Stimulated activated CD4-positive, alpha-beta T cell treated with anti-CD3 and anti-CD28 coated beads, Interleukin-4, amount 100 ng/mL, for 48 hours (primary cell): Measurements from ENCODE around the gene HS3ST5.

Source experiments
- DNase-seq, 2 donors: peaks; one replicate each; pipeline ENCODE4 v3.0.0-alpha.2; 2020; ENCODE audit warnings: low read depth in 2 of 2

The HS3ST5 gene

GRCh38 chr6:114194362-114195026 is 148.3 kb downstream of the HS3ST5 start:
- DNase-seq, result no peak

GRCh38 chr6:114187563-114187962 is 155.3 kb downstream of the HS3ST5 start:
- DNase-seq, result no peak

GRCh38 chr6:114181664-114182063 is 161.2 kb downstream of the HS3ST5 start:
- no peak for DNase-seq

GRCh38 chr6:114179411-114179810 is 163.4 kb downstream of the HS3ST5 start:
- no peak for DNase-seq

GRCh38 chr6:114176726-114177125 is 166.1 kb downstream of the HS3ST5 start:
- no peak for DNase-seq

GRCh38 chr6:114172576-114173260 is 170.1 kb downstream of the HS3ST5 start:
- no peak for DNase-seq

- no peak for DNase-seq
These were observed 171.3 kb downstream of the HS3ST5 start for GRCh38 chr6:114171473-114171872.

GRCh38 chr6:114170958-114171387 is 171.8 kb downstream of the HS3ST5 start:
- DNase-seq, result no peak

- no peak for DNase-seq
These were observed 172.5 kb downstream of the HS3ST5 start for GRCh38 chr6:114170372-114170771.

GRCh38 chr6:114169763-114170162 is 173.1 kb downstream of the HS3ST5 start:
- no peak for DNase-seq

GRCh38 chr6:114167583-114168576 is 174.9 kb downstream of the HS3ST5 start:
- no peak for DNase-seq

GRCh38 chr6:114164207-114164606 is 178.6 kb downstream of the HS3ST5 start:
- no peak for DNase-seq

- no peak for DNase-seq
These were observed 180.0 kb downstream of the HS3ST5 start for GRCh38 chr6:114162691-114163347.

GRCh38 chr6:114160881-114161280 is 181.9 kb downstream of the HS3ST5 start:
- DNase-seq, result no peak

- no peak for DNase-seq
These were observed 183.1 kb downstream of the HS3ST5 start for GRCh38 chr6:114159727-114160126.

GRCh38 chr6:114158838-114159694 is 183.8 kb downstream of the HS3ST5 start:
- DNase-seq, result no peak

- DNase-seq, result no peak
These were observed 184.4 kb downstream of the HS3ST5 start for GRCh38 chr6:114158411-114158810.

- no peak for DNase-seq
These were observed 185.0 kb downstream of the HS3ST5 start for GRCh38 chr6:114157848-114158247.

GRCh38 chr6:114155763-114156162 is 187.1 kb downstream of the HS3ST5 start:
- DNase-seq, result no peak

GRCh38 chr6:114154812-114155211 is 188.0 kb downstream of the HS3ST5 start:
- no peak for DNase-seq

GRCh38 chr6:114153448-114153847 is 189.4 kb downstream of the HS3ST5 start:
- DNase-seq, result no peak
